GM10266 (cell line): ENCODE measurements around the gene MAP3K12.
"Not testable (repeated sequence)": the region's sequence is repeated elsewhere in the genome, so short reads cannot be mapped to it uniquely, and the experiment has no call there.

Source experiments
- DNase-seq: peaks from one replicate; pipeline ENCODE4 v3.0.0; 2012; ENCODE audit errors: extremely low spot score
- CTCF ChIP-seq: IDR thresholded peaks from 2 replicates; pipeline ENCODE4 v1.5.1; 2012; ENCODE audit warnings: mild to moderate bottlenecking, low read depth; ENCODE audit not compliant: control insufficient read depth, insufficient read depth; ENCODE audit errors: missing control alignments

Gene MAP3K12

GRCh38 chr12:53443955-53444354, 55.3 kb downstream of the MAP3K12 start:
- no peak for DNase-seq
- no peak for TF ChIP-seq CTCF

- no peak for TF ChIP-seq CTCF
- peak; percentile 98 for DNase-seq
Observed at GRCh38 chr12:53441040-53441833, 58.0 kb downstream of the MAP3K12 start, which contains the start of gene PRR13. Gene PRR13 (plus strand): TSS chr12:53441734. CDS start chr12:53442715, 981 bp downstream.

- DNase-seq, result not testable (repeated sequence)
Observed at GRCh38 chr12:53439582-53439981, 59.7 kb downstream of the MAP3K12 start.

- DNase-seq, result not testable (repeated sequence)
Observed at GRCh38 chr12:53435326-53435725, 63.9 kb downstream of the MAP3K12 start.

- no peak for DNase-seq
- TF ChIP-seq CTCF, result no peak
Observed at GRCh38 chr12:53431187-53431586, 68.1 kb downstream of the MAP3K12 start.

- TF ChIP-seq CTCF, result no peak
- no peak for DNase-seq
Observed at GRCh38 chr12:53430116-53430515, 69.1 kb downstream of the MAP3K12 start.
